Activated effector memory CD4-positive, alpha-beta T cell treated with anti-CD3 and anti-CD28 coated beads, Interleukin-2, amount 50 U/mL, for 16 hours (primary cell): Measurements from ENCODE around the gene NDUFA12.

Experiments used
- DNase-seq: peaks from one replicate; pipeline ENCODE4 v3.0.0-alpha.2; 2020

Gene NDUFA12

DNA sequence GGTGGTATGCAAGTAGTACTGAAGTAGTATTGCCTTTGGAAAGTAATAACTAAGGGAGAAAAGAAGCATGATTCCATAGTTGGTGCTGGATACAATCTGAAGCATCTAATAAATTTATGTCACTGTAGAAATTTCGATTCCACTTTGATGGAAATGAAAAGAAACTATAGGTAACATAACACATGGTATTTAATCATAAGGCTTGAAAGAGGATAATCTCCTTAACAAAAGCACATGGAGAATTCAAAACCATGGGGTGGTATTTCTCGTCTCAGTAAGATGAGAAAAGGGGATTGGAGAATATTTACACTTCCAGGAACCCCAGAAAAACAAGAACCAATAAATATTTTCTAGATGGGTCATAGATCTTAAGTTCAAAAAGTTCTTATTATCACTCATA is 72.7 kb downstream of the NDUFA12 start:
- DNase-seq = no peak

DNA sequence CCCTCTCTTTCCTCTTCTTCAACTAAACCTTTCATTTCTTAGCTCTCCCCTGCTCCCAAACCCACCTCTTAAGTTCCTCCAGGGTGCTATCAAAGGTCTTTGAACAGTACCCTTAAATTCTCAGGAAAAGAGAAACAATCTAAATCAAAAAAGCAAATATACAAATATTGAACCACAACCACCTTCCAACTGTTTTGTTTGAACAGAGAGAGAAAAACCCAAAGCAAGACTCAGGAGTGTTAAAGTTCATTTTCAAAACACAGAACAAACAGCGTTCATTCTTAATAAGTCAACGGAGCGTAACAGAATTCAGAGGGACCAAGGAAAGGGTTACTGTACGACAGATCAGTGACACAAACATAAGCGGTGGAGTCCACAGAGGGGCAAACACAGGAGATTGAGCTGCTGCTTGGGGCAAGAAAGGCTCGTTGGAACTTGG is 73.3 kb downstream of the NDUFA12 start:
- DNase-seq = no peak

DNA sequence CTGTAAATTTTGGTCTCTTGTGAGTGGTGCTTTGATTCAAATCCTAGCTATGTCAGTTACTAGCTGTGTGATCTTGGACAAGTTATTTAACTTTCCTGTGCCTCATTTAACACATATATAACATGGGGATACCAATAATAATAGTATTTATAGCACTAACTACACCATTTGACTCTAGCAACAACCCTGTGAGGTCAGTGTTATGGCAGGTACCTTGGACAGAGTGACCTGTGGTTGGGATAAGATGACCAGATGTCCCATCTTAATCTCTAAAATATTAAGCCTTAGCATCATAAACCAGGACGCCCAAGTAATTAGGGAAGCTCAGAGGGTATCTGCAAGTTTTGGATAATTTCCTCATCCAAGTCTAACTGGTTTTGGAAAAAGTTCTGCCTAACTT is 73.7 kb downstream of the NDUFA12 start:
- no peak for DNase-seq

DNA sequence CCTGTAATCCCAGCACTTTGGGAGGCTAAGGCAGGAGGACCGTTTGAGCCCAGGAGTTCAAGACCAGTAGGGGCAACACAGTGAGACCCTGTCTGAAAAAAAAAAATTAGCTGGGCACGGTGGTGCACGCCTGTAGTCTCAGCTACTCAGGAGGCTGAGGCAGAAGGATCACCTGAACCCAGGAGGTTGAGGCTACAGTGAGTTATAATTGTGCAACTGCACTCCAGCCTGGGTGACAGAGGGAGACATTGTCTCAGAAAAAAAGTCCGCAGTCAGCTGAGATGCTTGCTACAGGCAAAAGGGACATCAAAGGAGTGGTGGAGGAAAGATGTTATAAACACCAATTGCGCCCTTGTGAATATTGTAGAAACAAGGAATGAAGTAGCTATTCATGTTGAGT is 77.8 kb downstream of the NDUFA12 start:
- DNase-seq = no peak

DNA sequence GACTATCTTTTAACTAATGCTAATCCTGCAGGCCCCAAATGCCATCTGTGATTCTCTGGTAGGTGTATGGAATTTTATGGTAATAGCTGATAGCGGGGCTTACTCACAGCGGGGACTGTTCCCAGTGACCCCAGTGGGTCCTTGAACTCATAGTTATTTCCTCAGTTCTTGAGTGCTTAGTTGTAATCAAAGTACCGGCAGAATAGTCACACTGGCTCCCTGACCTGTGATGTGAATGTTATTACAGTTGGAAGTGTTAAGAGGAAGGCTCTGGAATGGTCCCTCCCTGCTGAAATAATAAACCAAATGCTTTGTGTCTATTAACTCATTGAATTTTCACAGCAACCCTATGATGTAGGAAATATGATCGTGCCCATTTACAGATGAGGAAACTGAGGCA is 78.3 kb downstream of the NDUFA12 start:
- no peak for DNase-seq

DNA sequence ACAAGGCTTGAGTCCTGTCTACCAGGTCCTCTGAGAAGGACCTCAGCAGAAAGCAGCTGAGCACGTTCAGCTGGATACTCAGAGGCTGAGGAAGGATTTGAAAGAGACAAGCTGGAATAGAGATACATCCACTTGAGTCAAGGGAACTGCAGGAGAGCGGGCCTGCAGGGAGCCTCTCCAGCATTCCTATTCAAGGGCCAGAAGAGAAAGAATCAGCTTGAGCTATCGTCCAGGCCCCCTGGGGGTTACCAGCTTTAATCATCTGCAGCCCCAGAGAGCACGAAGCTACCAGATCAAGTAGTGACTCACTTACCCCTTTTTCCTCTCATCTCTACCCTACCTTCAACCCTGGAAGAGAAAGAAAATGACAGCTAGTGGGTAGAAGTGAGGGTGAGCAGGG is 80.9 kb downstream of the NDUFA12 start:
- no peak for DNase-seq
